DLD1 (cell line): ENCODE data around the gene ICOSLG.
"Not testable (repeated sequence)": the region's sequence is repeated elsewhere in the genome, so short reads cannot be mapped to it uniquely, and the experiment has no call there.

Source experiments
- in situ Hi-C: cut with HindIII; loops from 2 replicates; pipeline ENCODE4 v1.10.0; 2017; ENCODE audit warnings: low sequenced_read_pairs

ICOSLG gene

DNA sequence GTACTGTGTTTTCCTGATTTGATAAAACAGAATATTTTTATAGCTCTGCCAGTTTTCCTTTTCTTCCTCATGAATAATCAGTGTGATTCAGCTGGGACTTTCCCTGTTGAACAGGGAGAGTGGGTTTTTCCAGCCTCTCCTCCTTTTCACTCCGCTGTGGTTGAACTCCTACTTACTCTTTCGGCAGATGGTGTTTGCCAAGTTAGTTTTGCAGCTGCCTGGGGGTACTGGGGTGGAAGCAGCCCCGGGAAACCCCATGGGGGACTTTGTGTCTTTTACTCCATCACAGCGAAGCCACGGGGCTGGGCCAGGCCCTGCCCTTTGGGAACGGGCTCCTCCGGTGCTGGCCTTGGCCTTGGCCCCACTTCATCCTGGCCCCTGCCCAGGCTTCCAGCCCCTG lies 55.9 kb downstream of the ICOSLG start:
- in situ Hi-C loops = not testable (repeated sequence)

DNA sequence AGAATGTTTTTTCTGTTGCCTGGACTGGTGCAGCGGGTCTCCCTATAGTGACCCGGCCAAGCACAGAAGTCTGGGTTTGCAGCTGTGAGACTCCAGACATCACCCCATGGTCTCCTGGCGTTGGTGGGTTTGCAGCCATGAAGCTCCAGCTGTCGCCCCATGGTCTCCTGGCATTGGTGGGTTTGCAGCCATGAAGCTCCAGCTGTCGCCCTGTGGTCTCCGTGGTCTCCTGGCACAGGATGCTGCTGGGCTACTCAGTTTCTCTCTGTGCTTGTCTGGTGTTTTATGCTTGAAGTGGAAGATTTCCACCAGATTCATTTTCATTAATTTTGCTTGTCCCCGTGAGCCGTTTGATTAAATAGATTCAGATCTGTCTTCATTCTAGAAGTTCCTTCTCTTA lies 58.5 kb downstream of the ICOSLG start:
- in situ Hi-C loops = not testable (repeated sequence)

DNA sequence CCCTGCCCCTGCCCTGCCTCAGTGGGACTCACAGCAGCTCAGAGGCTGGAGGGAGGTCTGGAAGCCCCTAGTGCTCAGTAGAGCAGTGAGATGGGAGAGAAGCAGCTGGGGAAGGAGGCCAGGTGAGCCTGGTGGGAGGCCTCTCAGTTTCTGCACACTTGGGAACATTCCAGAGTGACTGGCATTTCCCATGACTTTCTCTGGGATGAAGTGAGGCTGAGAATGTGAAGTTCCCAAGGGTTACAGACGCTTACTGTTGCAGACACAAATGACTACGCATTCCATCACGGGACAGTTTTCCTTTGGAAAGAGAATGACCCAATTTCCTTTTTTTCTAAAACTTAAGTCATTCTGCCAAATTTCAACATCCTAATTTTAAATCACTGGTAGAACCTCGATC lies 59.2 kb downstream of the ICOSLG start:
- in situ Hi-C loops = not testable (repeated sequence)

DNA sequence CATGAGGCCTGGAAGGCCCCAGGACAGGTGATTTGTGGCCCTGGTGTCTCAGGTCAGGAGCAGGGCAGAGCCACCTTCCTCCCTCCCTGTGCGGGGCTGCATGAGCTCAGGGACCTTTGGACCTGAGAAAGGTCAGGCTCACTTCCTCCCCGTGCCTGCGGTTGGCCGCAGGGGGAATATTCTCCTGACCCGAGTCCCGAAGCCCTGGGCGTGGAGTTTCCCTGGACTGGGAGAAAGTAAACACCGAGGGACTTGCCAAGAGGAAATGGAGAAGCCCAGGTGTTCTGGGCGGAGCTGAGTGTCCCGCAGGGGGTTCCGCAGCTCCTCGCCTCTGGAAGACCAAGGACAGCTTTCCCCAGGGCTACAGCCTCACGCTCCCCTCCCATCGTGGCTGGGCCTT lies 64.6 kb downstream of the ICOSLG start:
- in situ Hi-C loops = not testable (repeated sequence)

DNA sequence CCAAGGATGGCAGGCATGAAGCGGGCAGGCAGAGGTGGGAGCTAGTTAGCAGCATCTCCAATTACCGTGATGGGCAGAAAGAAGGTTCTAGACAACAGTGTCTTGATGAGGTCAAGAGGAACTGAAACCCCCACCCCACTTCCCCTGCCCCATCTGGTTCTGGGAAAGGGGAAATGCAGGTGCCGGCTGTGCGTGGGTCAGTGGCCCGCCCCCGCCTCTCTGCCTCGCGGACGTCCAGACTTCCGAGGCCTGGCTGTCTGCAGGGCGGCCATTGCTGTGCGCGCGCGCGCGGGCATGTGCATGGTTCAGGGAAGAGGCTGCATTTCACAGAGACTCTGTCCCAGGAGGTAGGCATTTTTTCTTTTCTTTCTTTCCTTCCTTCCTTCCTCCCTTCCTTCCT lies 65.6 kb downstream of the ICOSLG start:
- in situ Hi-C loops = not testable (repeated sequence)
